Measurements from ENCODE around the gene HNRNPR.
A peak's percentile ranks its signal among the peaks of the same experiment; 100 is the strongest.

- peak; percentile 17; the same call in 1 of the 2 replicates for TF ChIP-seq CTCF (conservative IDR thresholded peaks at IDR 0.05; ENCODE audit: low read depth, low read length)
- no peak for TF ChIP-seq EZH2 (IDR thresholded peaks at IDR 0.05; ENCODE audit: borderline replicate concordance, low read depth, low read length, poor library complexity, severe bottlenecking)
Observed at GRCh38 chr1:23370709-23371584, 26.9 kb upstream of the HNRNPR start.
